Esophagus squamous epithelium (tissue), 5 donors: ENCODE measurements around the gene GALNS. TPM values are rescaled to one million over a fixed set of nuclear protein-coding genes. Genes with fewer than 3 reads are reported as not detected.
"Not testable (repeated sequence)": the region's sequence is repeated elsewhere in the genome, so short reads cannot be mapped to it uniquely, and the experiment has no call there.

ENCODE experiments used
- DNase-seq: peaks from one replicate; lab custom pipeline; 2025; lab: John Stamatoyannopoulos, UW
- H3K27ac ChIP-seq, 4 donors: fragments of 200-600 bp; sonication (generic); one replicate each; pipeline ENCODE4 v1.5.1; 2016 to 2019; ENCODE audit warnings: mild to moderate bottlenecking in 1 of 4
- H3K27me3 ChIP-seq, 4 donors: fragments of 200-600 bp; sonication (generic); 1 replicate in 3 of 4; 2 replicates in 1 of 4; pipeline versions ENCODE4 v1.5.1 to v1.6.0; 2017 to 2021; ENCODE audit warnings: antibody characterized with exemption in 1 of 4
- H3K36me3 ChIP-seq, 3 donors: fragments of 200-600 bp; sonication (generic); one replicate each; pipeline ENCODE4 v1.5.1; 2016 to 2019
- H3K4me1 ChIP-seq, 3 donors: fragments of 200-600 bp; sonication (generic); one replicate each; pipeline ENCODE4 v1.5.1; 2017 to 2019
- H3K4me3 ChIP-seq, 4 donors: fragments of 200-600 bp; sonication (generic); 1 replicate in 3 of 4; 2 replicates in 1 of 4; pipeline ENCODE4 v1.5.1; 2016 to 2019; ENCODE audit warnings: mild to moderate bottlenecking in 2 of 4, moderate library complexity in 1 of 4
- H3K9me3 ChIP-seq, 3 donors: fragments of 200-600 bp; sonication (generic); one replicate each; pipeline ENCODE4 v1.5.1; 2016 to 2019
- CTCF ChIP-seq, 6 experiments: fragments of 450-650 bp in 4 of 6; fragments of 200-600 bp in 2 of 6; sonication (generic) in 2 of 6; IDR thresholded peaks; one replicate each; pipeline ENCODE4 v1.5.1; 2016 to 2019; ENCODE audit warnings: antibody characterized with exemption in 6 of 6, mild to moderate bottlenecking in 4 of 6, moderate library complexity in 4 of 6
- POLR2A ChIP-seq, 4 donors: fragments of 450-650 bp; IDR thresholded peaks; one replicate each; pipeline ENCODE4 v1.6.1; 2017; ENCODE audit warnings: antibody characterized with exemption in 4 of 4, mild to moderate bottlenecking in 4 of 4, moderate library complexity in 3 of 4
- WGBS, 2 donors: methylation state at CpG; one replicate each; pipeline ENCODE4 v1.1.5; 2018; 5-methylcytosine and 5-hydroxymethylcytosine counted together
- intact Hi-C: fragments of 100-400 bp; cut with DNase I; formaldehyde crosslinking; loops from one replicate; pipeline ENCODE4 v1.15.0; 2022
- total RNA-seq, 4 donors: library from RNA; depleted of rRNA; stranded (reverse); fragments of >200 nt; gene quantifications; one replicate each; pipeline ENCODE4 v1.1.0, GENCODE V29; 2016
- donor health status: DM: yes; HTN: yes; CAD: no.

The GALNS gene
- total RNA-seq, 4 donors from 2014 or later = 9.5 to 24.2 (median 20.5) TPM

GRCh38 chr16:88772871-88773811, 83.6 kb downstream of the GALNS start:
- no peak for TF ChIP-seq POLR2A (IDR thresholded peaks at IDR 0.05)
- no peak for TF ChIP-seq CTCF (IDR thresholded peaks at IDR 0.05)
- no peak for DNase-seq
- Histone ChIP-seq H3K27ac (peak overlapping the region; percentile 54 to 93 (median 80)), H3K4me1 (peaks cover 54 to 90% (median 77%) of the 10 kb centered on the region in 3 donors), H3K36me3 (peaks cover 0 to 20% (median 0%) of the 10 kb centered on the region in 3 donors), H3K4me3 (no peak overlapping the region), H3K27me3 (no peaks in the 10 kb centered on the region), H3K9me3 (no peaks in the 10 kb centered on the region)
- intact Hi-C loops = no loop called here
- WGBS, 2 donors = 44 to 46% methylated on average over 2 to 4 of the region's 29 CpGs

GRCh38 chr16:88771781-88772180, 85.0 kb downstream of the GALNS start:
- WGBS, 2 donors = 100% methylated on average over 3 to 7 of the region's 23 CpGs
- H3K27me3 ChIP-seq, H3K4me3 ChIP-seq, DNase-seq, intact Hi-C loops, H3K36me3 ChIP-seq, H3K9me3 ChIP-seq: not testable (repeated sequence)
- Histone ChIP-seq H3K4me1 (peaks cover 67 to 90% (median 81%) of the 10 kb centered on the region in 3 donors), H3K27ac (peak overlapping the region; percentile 1 to 93 (median 80))

- Histone ChIP-seq H3K9me3 (no peaks in the 10 kb centered on the region), H3K27ac (peak overlapping the region; percentile 87 to 93 (median 90)), H3K4me1 (peaks cover 69 to 90% (median 79%) of the 10 kb centered on the region in 3 donors), H3K36me3 (peaks cover 0 to 5% (median 0%) of the 10 kb centered on the region in 3 donors), H3K27me3 (no peaks in the 10 kb centered on the region), H3K4me3 (peak overlapping the region in 3 of 4 donors; percentile 24 to 54 (median 33))
- 83% methylated on average over 7 of the region's 19 CpGs; no CpG with 5 or more reads in 1 of the 2 donors for WGBS, 2 donors
- intact Hi-C loops = no loop called here
- TF ChIP-seq POLR2A (IDR thresholded peaks at IDR 0.05) (no peak), CTCF (IDR thresholded peaks at IDR 0.05) (no peak)
- no peak for DNase-seq
Observed at GRCh38 chr16:88771294-88771772, 85.4 kb downstream of the GALNS start.

- H3K4me1 ChIP-seq = peaks cover 72 to 94% (median 78%) of the 10 kb centered on the region in 3 donors
- no peaks in the 10 kb centered on the region for H3K9me3 ChIP-seq
- H3K27ac ChIP-seq = peak overlapping the region; percentile 87 to 93 (median 90)
- DNase-seq = no peak
- no peak for TF ChIP-seq CTCF (IDR thresholded peaks at IDR 0.05)
- peak in 1 of 4 donors; percentile 30 for TF ChIP-seq POLR2A (IDR thresholded peaks at IDR 0.05)
- H3K4me3 ChIP-seq = peak overlapping the region; percentile 16 to 54 (median 28)
- 10% methylated on average over 2 of the region's 41 CpGs; no CpG with 5 or more reads in 1 of the 2 donors for whole genome bisulfite sequencing, 2 donors
- peaks cover 0 to 9% (median 0%) of the 10 kb centered on the region in 3 donors for H3K36me3 ChIP-seq
- no peaks in the 10 kb centered on the region for H3K27me3 ChIP-seq
- intact Hi-C loops = no loop called here
Observed at GRCh38 chr16:88770461-88771293, 86.1 kb downstream of the GALNS start.
